PC-9 (cell line): Measurements from ENCODE around the gene NELL2.

Experiments
- CTCF ChIP-seq: fragments of 200-600 bp; sonication (generic); conservative IDR thresholded peaks from 2 replicates; pipeline ENCODE4 v1.6.1; 2017; ENCODE audit warnings: mixed run types, antibody characterized with exemption, mild to moderate bottlenecking, moderate library complexity
- EZH2 ChIP-seq: fragments of 200-600 bp; sonication (generic); IDR thresholded peaks from 2 replicates; pipeline ENCODE4 v1.8.0; 2017; ENCODE audit warnings: antibody characterized with exemption, low read depth

DNA sequence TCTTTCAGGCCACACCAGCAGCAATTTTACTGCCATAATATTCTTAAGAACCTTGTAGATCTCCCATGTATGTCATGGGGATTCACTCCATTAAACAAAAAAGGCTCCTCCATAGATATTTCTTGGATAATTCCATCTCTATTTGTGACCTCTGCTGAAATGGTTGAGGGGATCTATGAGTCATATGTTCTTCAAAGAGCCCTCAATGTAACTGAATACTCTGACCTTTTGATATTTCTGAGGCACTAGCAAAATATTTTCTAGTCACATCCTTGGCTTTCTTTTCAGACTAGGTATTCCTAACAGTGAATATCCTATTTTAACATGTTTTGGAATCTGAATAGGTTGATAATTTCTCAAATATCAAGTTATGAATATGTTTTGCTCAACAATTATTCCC lies 6.6 kb downstream of the NELL2 start:
- TF ChIP-seq CTCF (no peak), EZH2 (no peak)
